H9 (cell line): ENCODE measurements around the gene TMEM108. TPM values are rescaled to one million over a fixed set of nuclear protein-coding genes. Genes with fewer than 3 reads are reported as not detected.

Experiments
- DNase-seq: peaks from one replicate; pipeline ENCODE4 v3.0.0-alpha.2; 2017
- H2AFZ ChIP-seq: one replicate; pipeline ENCODE4 v1.6.1; 2013; ENCODE audit warnings: mild to moderate bottlenecking, low read length, control low read depth, moderate library complexity
- H2AK5ac ChIP-seq: 2 replicates; pipeline ENCODE4 v1.6.1; 2013; ENCODE audit warnings: low read length, control low read depth, mixed read lengths; ENCODE audit not compliant: insufficient read length
- H2BK120ac ChIP-seq: one replicate; pipeline ENCODE4 v1.6.1; 2013; ENCODE audit warnings: low read depth, mild to moderate bottlenecking, low read length, control low read depth, inconsistent platforms; ENCODE audit not compliant: poor library complexity, severe bottlenecking
- H2BK12ac ChIP-seq: 2 replicates; pipeline ENCODE4 v1.6.1; 2013; ENCODE audit warnings: low read length, control low read depth, mixed read lengths, low read depth; ENCODE audit not compliant: insufficient read length
- H2BK15ac ChIP-seq: 2 replicates; pipeline ENCODE4 v1.6.1; 2013; ENCODE audit warnings: low read depth, low read length, control low read depth
- H2BK20ac ChIP-seq: one replicate; pipeline ENCODE4 v1.6.1; 2013; ENCODE audit warnings: low read depth, mild to moderate bottlenecking, low read length, control low read depth, inconsistent platforms; ENCODE audit not compliant: poor library complexity, severe bottlenecking
- H2BK5ac ChIP-seq: 2 replicates; pipeline ENCODE4 v1.6.1; 2013; ENCODE audit warnings: low read length, control low read depth, mixed read lengths; ENCODE audit not compliant: insufficient read length
- H3K14ac ChIP-seq: 2 replicates; pipeline ENCODE4 v1.6.1; 2013; ENCODE audit warnings: low read length, control low read depth; ENCODE audit not compliant: insufficient read depth
- H3K18ac ChIP-seq: 2 replicates; pipeline ENCODE4 v1.6.1; 2013; ENCODE audit warnings: low read depth, mild to moderate bottlenecking, mixed read lengths, low read length, control low read depth; ENCODE audit not compliant: insufficient read length
- H3K23ac ChIP-seq: 2 replicates; pipeline ENCODE4 v1.6.1; 2013; ENCODE audit warnings: low read length, control low read depth, mixed read lengths, low read depth; ENCODE audit not compliant: insufficient read length
- H3K23me2 ChIP-seq: 2 replicates; pipeline ENCODE4 v1.6.1; 2013; ENCODE audit warnings: low read depth, mild to moderate bottlenecking, mixed read lengths, low read length, control low read depth; ENCODE audit not compliant: insufficient read length, poor library complexity, severe bottlenecking
- H3K27ac ChIP-seq: 2 replicates; pipeline ENCODE4 v1.5.1; 2013; ENCODE audit warnings: low read length, control low read depth, mixed read lengths, low read depth; ENCODE audit not compliant: insufficient read length
- H3K27me3 ChIP-seq: 2 replicates; pipeline ENCODE4 v1.6.1; 2013; ENCODE audit warnings: low read length, control low read depth, inconsistent platforms; ENCODE audit not compliant: insufficient read depth
- H3K4ac ChIP-seq: 2 replicates; pipeline ENCODE4 v1.6.1; 2013; ENCODE audit warnings: low read depth, mild to moderate bottlenecking, control low read depth, inconsistent platforms, low read length, moderate library complexity
- H3K4me1 ChIP-seq: 2 replicates; pipeline ENCODE4 v1.6.1; 2013; ENCODE audit warnings: low read length, control low read depth, inconsistent platforms; ENCODE audit not compliant: insufficient read depth
- H3K4me2 ChIP-seq: 2 replicates; pipeline ENCODE4 v1.6.1; 2013; ENCODE audit warnings: low read length, control low read depth, mixed read lengths; ENCODE audit not compliant: insufficient read length, insufficient read depth
- H3K56ac ChIP-seq: 2 replicates; pipeline ENCODE4 v1.6.1; 2013; ENCODE audit warnings: low read depth, mild to moderate bottlenecking, mixed read lengths, low read length, control low read depth; ENCODE audit not compliant: insufficient read length
- H3K79me1 ChIP-seq: 2 replicates; pipeline ENCODE4 v1.6.1; 2013; ENCODE audit warnings: low read depth, mild to moderate bottlenecking, moderate library complexity, low read length, control low read depth, inconsistent platforms; ENCODE audit not compliant: insufficient read depth, poor library complexity, severe bottlenecking
- H3K79me2 ChIP-seq: 2 replicates; pipeline ENCODE4 v1.6.1; 2013; ENCODE audit warnings: low read length, control low read depth, inconsistent platforms; ENCODE audit not compliant: insufficient read depth
- H3K9ac ChIP-seq: 2 replicates; pipeline ENCODE4 v1.6.1; 2013; ENCODE audit warnings: low read length, control low read depth, mixed read lengths; ENCODE audit not compliant: insufficient read length; ENCODE audit errors: extremely low read depth
- H3K9me3 ChIP-seq: one replicate; pipeline ENCODE4 v1.6.1; 2013; ENCODE audit warnings: low read depth, low read length, inconsistent platforms; ENCODE audit not compliant: control insufficient read depth
- H3T11ph ChIP-seq: one replicate; pipeline ENCODE4 v1.6.1; 2013; ENCODE audit warnings: mild to moderate bottlenecking, low read length, control low read depth, inconsistent platforms
- H4K20me1 ChIP-seq: one replicate; pipeline ENCODE4 v1.6.1; 2013; ENCODE audit not compliant: control insufficient read depth, insufficient read length, insufficient read depth
- H4K5ac ChIP-seq: 2 replicates; pipeline ENCODE4 v1.6.1; 2013; ENCODE audit warnings: low read depth, mild to moderate bottlenecking, mixed read lengths, low read length, control low read depth; ENCODE audit not compliant: insufficient read length
- H4K8ac ChIP-seq: replicated peaks from 2 replicates; pipeline ENCODE4 v1.6.1; 2013; ENCODE audit warnings: low read length, control low read depth, mixed read lengths, low read depth; ENCODE audit not compliant: insufficient read length
- H4K91ac ChIP-seq: 2 replicates; pipeline ENCODE4 v1.6.1; 2013; ENCODE audit warnings: low read depth, mild to moderate bottlenecking, moderate library complexity, mixed read lengths, low read length, control low read depth; ENCODE audit not compliant: insufficient read length
- H3K27ac Mint-ChIP-seq, 3 experiments: 2 replicates in 2 of 3; 3 replicates in 1 of 3; pipeline ENCODE4 v1.8.0; 2020 to 2021; ENCODE audit warnings: mixed read lengths in 3 of 3, mild to moderate bottlenecking in 1 of 3, moderate library complexity in 1 of 3
- H3K27me3 Mint-ChIP-seq: 2 replicates; pipeline ENCODE4 v1.8.0; 2021; ENCODE audit warnings: low read depth, mild to moderate bottlenecking, moderate library complexity, mixed read lengths
- H3K36me3 Mint-ChIP-seq, 3 experiments: 2 replicates in 2 of 3; 3 replicates in 1 of 3; pipeline ENCODE4 v1.8.0; 2020 to 2021; ENCODE audit warnings: low read depth in 3 of 3, mixed read lengths in 3 of 3; ENCODE audit not compliant: insufficient read depth in 1 of 3
- H3K4me1 Mint-ChIP-seq, 2 experiments: 2 replicates each; pipeline ENCODE4 v1.8.0; 2020; ENCODE audit warnings: mixed read lengths in 2 of 2
- H3K4me3 Mint-ChIP-seq, 2 experiments: 2 replicates in 1 of 2; 3 replicates in 1 of 2; pipeline ENCODE4 v1.8.0; 2020 to 2021; ENCODE audit warnings: mild to moderate bottlenecking in 2 of 2, mixed read lengths in 2 of 2, moderate library complexity in 1 of 2
- H3K9me3 Mint-ChIP-seq, 2 experiments: 2 replicates in 1 of 2; 3 replicates in 1 of 2; pipeline ENCODE4 v1.8.0; 2020; ENCODE audit warnings: mild to moderate bottlenecking in 2 of 2, mixed read lengths in 2 of 2, moderate library complexity in 1 of 2
- CTCF ChIP-seq: fragments of 200-600 bp; sonication (generic); conservative IDR thresholded peaks from 3 replicates; pipeline ENCODE4 v1.8.0; 2021; ENCODE audit warnings: antibody characterized with exemption, mild to moderate bottlenecking
- WGBS: extraction: QIAGEN DNeasy Blood & Tissue Kit; methylation state at CpG from one replicate; pipeline ENCODE4 v1.1.7; 2013; ENCODE audit warnings: missing lambda C conversion rate, low lambda C conversion rate, mixed read lengths; ENCODE audit not compliant: insufficient read length; ENCODE audit errors: extremely low coverage; 5-methylcytosine and 5-hydroxymethylcytosine counted together
- total RNA-seq: library from RNA; stranded (reverse); gene quantifications from 2 replicates; pipeline ENCODE4 v1.2.1, GENCODE V29; 2021

The TMEM108 gene
- total RNA-seq, 1 experiment from 2014 or later, result 5.0 TPM

DNA sequence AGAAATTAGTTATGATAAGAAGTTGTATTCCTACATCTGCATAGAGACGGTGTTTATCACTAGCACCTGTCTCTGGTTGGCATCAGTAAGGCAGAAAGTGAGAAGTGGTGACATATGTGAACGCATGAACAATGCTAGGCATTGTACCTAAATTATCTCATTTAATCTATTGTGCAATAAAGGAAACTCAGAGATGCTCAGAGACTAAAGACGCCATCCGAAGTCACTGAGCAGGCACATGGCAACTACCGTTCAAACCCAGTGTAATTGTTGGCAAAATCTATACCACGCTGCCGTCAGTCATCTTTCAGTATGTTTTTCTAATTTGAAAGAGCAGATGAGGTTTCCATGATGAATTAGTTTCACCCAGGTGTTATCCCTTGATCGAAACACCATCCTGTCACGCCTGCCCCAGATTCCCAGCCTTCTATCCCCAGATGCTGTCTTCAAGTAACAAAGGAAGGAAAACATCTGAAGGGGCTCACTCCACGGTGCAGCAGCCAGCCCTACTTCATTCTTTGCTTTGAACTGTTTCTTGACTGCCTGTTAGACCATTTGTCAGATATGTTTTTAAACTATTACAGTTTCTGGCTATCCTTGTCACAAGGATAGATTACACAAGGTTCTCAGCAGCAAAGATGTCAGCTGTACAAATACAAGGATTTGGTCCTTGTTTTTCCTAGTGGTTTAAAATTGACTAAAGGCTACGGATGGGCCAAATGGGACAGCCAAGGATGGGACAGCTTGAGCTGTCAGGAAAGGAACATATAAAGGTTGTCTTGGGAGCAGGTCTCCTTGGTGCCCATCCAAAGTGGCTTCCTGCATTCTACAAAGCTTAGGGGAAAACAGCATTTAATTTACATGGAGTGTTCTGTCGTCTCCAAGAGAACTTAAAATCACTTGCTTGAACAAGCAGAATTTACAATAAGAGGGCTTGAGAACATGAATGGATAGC, 99.1 kb downstream of the TMEM108 start:
- H3K9me3 Mint-ChIP-seq, result peaks cover 0 to 2% of the 10 kb centered on the region in 2 experiments; a peak in 1 of 5 replicates
- H2BK120ac ChIP-seq, result no peak overlapping the region
- no peak overlapping the region for H4K5ac ChIP-seq
- no peak overlapping the region for H3T11ph ChIP-seq
- no peak overlapping the region for H3K23ac ChIP-seq
- H3K4me2 ChIP-seq, result no peak overlapping the region
- no peak overlapping the region for H2AFZ ChIP-seq
- WGBS, result no CpG with 5 or more reads among the region's 12 CpGs
- no peak for TF ChIP-seq CTCF
- H3K36me3 Mint-ChIP-seq, result no peaks in the 10 kb centered on the region
- H3K56ac ChIP-seq, result no peak overlapping the region
- H4K91ac ChIP-seq, result no peak overlapping the region
- H3K27ac Mint-ChIP-seq, result no peak overlapping the region
- no peaks in the 10 kb centered on the region for H3K9me3 ChIP-seq
- H2BK15ac ChIP-seq, result no peak overlapping the region
- no peak overlapping the region for H2BK20ac ChIP-seq
- H3K4ac ChIP-seq, result no peak overlapping the region
- H3K18ac ChIP-seq, result no peak overlapping the region
- peaks cover 25 to 31% of the 10 kb centered on the region in 2 experiments for H3K4me1 Mint-ChIP-seq
- H3K23me2 ChIP-seq, result no peaks in the 10 kb centered on the region
- H4K8ac ChIP-seq, result no peak overlapping the region
- no peak overlapping the region for H3K14ac ChIP-seq
- peaks cover 5% of the 10 kb centered on the region; the same call in 1 of the 2 replicates for H3K4me1 ChIP-seq
- H3K9ac ChIP-seq, result no peak overlapping the region
- no peak overlapping the region for H2BK5ac ChIP-seq
- no peaks in the 10 kb centered on the region for H3K27me3 ChIP-seq
- H3K4me3 Mint-ChIP-seq, result no peak overlapping the region
- H3K79me1 ChIP-seq, result no peaks in the 10 kb centered on the region
- H3K27ac ChIP-seq, result no peak overlapping the region
- no peak overlapping the region for H2BK12ac ChIP-seq
- no peaks in the 10 kb centered on the region for H4K20me1 ChIP-seq
- no peak overlapping the region for H2AK5ac ChIP-seq
- H3K27me3 Mint-ChIP-seq, result no peaks in the 10 kb centered on the region
- no peaks in the 10 kb centered on the region for H3K79me2 ChIP-seq
- DNase-seq, result no peak
